SK-N-SH treated with all-trans-retinoic acid at 6 μM for 48 hours (cell line): ENCODE results near the gene SLC28A1.

ENCODE experiments used
- ATAC-seq: fragments of 200-7000 bp; cut with Tn5 transposase; 3 replicates; pipeline ENCODE4 v1.9.1; 2020; ENCODE audit warnings: mild to moderate bottlenecking, moderate library complexity
- ARNTL ChIP-seq: fragments of 450-650 bp; formaldehyde crosslinking; IDR thresholded peaks from 2 replicates; pipeline ENCODE4 v1.5.0; 2020; ENCODE audit warnings: low read depth, mild to moderate bottlenecking, moderate library complexity, borderline replicate concordance
- BACH2 ChIP-seq: fragments of 250-450 bp; sonication (Bioruptor Pico); IDR thresholded peaks from 2 replicates; pipeline ENCODE4 v1.9.0; 2021; ENCODE audit warnings: mild to moderate bottlenecking, borderline replicate concordance
- CSDC2 ChIP-seq: fragments of 250-450 bp; sonication (Bioruptor Pico); IDR thresholded peaks from 2 replicates; pipeline ENCODE4 v1.5.0; 2020; ENCODE audit warnings: mild to moderate bottlenecking, moderate library complexity
- ESRRG ChIP-seq: fragments of 250-450 bp; sonication (Bioruptor Pico); IDR thresholded peaks from 2 replicates; pipeline ENCODE4 v1.6.1; 2021; ENCODE audit warnings: mild to moderate bottlenecking
- GLIS3 ChIP-seq: fragments of 250-450 bp; sonication (Bioruptor Pico); IDR thresholded peaks from 2 replicates; pipeline ENCODE4 v1.5.0; 2020; ENCODE audit warnings: mild to moderate bottlenecking, moderate library complexity
- ISL1 ChIP-seq: fragments of 250-450 bp; sonication (Bioruptor Pico); IDR thresholded peaks from 2 replicates; pipeline ENCODE4 v2.1.2; 2022; ENCODE audit warnings: mild to moderate bottlenecking, moderate library complexity
- OSR1 ChIP-seq: fragments of 250-450 bp; sonication (Bioruptor Pico); IDR thresholded peaks from 2 replicates; pipeline ENCODE4 v1.8.0; 2022; ENCODE audit warnings: moderate library complexity, mild to moderate bottlenecking, inconsistent platforms
- PPARA ChIP-seq: fragments of 250-450 bp; sonication (Bioruptor Pico); IDR thresholded peaks from 2 replicates; pipeline ENCODE4 v1.5.0; 2020; ENCODE audit warnings: mild to moderate bottlenecking, borderline replicate concordance
- SNAI2 ChIP-seq: fragments of 250-450 bp; sonication (Bioruptor Pico); IDR thresholded peaks from 2 replicates; pipeline ENCODE4 v1.5.0; 2020; ENCODE audit warnings: mild to moderate bottlenecking, moderate library complexity
- TCF4 ChIP-seq: fragments of 250-450 bp; sonication (Bioruptor Pico); IDR thresholded peaks from 2 replicates; pipeline ENCODE4 v1.8.0; 2021; ENCODE audit warnings: mild to moderate bottlenecking, moderate library complexity, borderline replicate concordance
- TOX ChIP-seq: fragments of 250-450 bp; sonication (Bioruptor Pico); IDR thresholded peaks from 2 replicates; pipeline ENCODE4 v1.8.0; 2021; ENCODE audit warnings: mild to moderate bottlenecking, moderate library complexity, borderline replicate concordance
- ZC3H10 ChIP-seq: fragments of 250-450 bp; sonication (Bioruptor Pico); IDR thresholded peaks from 2 replicates; pipeline ENCODE4 v1.5.1; 2021; ENCODE audit warnings: mild to moderate bottlenecking, moderate library complexity
- ZFP3 ChIP-seq: fragments of 250-450 bp; sonication (Bioruptor Pico); IDR thresholded peaks from 2 replicates; pipeline ENCODE4 v1.5.0; 2020; ENCODE audit warnings: mild to moderate bottlenecking, moderate library complexity
- ZFP30 ChIP-seq: fragments of 450-650 bp; formaldehyde crosslinking; IDR thresholded peaks from 2 replicates; pipeline ENCODE4 v1.5.0; 2022; ENCODE audit warnings: mild to moderate bottlenecking, moderate library complexity
- ZNF565 ChIP-seq: fragments of 450-650 bp; formaldehyde crosslinking; conservative IDR thresholded peaks from 2 replicates; pipeline ENCODE4 v1.5.0; 2020; ENCODE audit warnings: low read depth, mild to moderate bottlenecking, moderate library complexity
- ZNF70 ChIP-seq: fragments of 450-650 bp; formaldehyde crosslinking; IDR thresholded peaks from 2 replicates; pipeline ENCODE4 v1.5.0; 2020; ENCODE audit warnings: mild to moderate bottlenecking, moderate library complexity
- ZNF8 ChIP-seq: fragments of 450-650 bp; formaldehyde crosslinking; IDR thresholded peaks from 2 replicates; pipeline ENCODE4 v1.5.0; 2020; ENCODE audit warnings: mild to moderate bottlenecking, moderate library complexity
- TF ChIP-seq, protein P1 (sequence below): fragments of 250-450 bp; sonication (Bioruptor Pico); IDR thresholded peaks from 2 replicates; pipeline ENCODE4 v1.5.1; 2021; ENCODE audit warnings: mild to moderate bottlenecking, moderate library complexity
- TF ChIP-seq, protein P2 (sequence below): fragments of 250-450 bp; sonication (Bioruptor Pico); IDR thresholded peaks from 2 replicates; pipeline ENCODE4 v1.5.1; 2020; ENCODE audit warnings: low read depth, mild to moderate bottlenecking, moderate library complexity
- TF ChIP-seq, protein P3 (sequence below): fragments of 250-450 bp; sonication (Bioruptor Pico); IDR thresholded peaks from 2 replicates; pipeline ENCODE4 v1.8.0; 2020; ENCODE audit warnings: mild to moderate bottlenecking, moderate library complexity, borderline replicate concordance
- TF ChIP-seq, protein P4 (sequence below): fragments of 250-450 bp; sonication (Bioruptor Pico); IDR thresholded peaks from 2 replicates; pipeline ENCODE4 v1.5.0; 2020; ENCODE audit warnings: mild to moderate bottlenecking, moderate library complexity

SLC28A1 gene

DNA sequence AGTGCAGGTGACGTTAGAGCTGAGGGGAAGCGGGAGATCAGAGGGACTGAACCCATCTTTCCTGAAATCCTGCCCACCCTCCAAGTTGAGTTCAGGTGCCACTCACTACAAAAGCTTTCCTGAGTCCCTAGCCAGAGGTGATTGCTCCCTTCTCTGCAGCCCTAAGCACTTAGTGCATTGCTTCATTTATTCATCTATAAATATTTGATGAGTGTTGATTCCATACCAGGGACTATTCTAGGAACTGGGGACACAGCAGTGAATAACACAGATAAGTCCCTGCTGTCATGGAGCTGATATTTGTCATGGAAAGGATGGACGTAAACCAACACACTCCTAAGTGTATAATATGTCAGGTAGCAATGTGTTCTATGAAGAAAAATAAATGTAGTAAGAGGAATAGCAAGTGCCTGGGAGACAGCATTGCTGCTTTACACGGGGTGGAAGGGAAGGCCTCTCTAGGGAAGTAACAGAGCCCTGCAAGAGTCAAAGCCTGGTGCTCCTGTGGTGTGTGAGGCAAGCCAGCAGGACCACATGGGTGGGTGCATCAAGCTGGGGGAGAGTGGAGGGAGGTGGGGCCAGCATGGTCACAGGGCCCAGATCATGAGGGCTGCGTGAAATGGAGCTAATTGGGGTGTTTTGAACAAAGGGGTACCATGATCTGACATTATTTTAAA is 48.7 kb upstream of the SLC28A1 start:
- ATAC-seq: no peak
- TF ChIP-seq, protein P1, sequence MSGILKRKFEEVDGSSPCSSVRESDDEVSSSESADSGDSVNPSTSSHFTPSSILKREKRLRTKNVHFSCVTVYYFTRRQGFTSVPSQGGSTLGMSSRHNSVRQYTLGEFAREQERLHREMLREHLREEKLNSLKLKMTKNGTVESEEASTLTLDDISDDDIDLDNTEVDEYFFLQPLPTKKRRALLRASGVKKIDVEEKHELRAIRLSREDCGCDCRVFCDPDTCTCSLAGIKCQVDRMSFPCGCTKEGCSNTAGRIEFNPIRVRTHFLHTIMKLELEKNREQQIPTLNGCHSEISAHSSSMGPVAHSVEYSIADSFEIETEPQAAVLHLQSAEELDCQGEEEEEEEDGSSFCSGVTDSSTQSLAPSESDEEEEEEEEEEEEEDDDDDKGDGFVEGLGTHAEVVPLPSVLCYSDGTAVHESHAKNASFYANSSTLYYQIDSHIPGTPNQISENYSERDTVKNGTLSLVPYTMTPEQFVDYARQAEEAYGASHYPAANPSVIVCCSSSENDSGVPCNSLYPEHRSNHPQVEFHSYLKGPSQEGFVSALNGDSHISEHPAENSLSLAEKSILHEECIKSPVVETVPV (CRISPR knock-in tag): no peak
- TF ChIP-seq ESRRG (CRISPR knock-in tag): no peak
- TF ChIP-seq, protein P2, sequence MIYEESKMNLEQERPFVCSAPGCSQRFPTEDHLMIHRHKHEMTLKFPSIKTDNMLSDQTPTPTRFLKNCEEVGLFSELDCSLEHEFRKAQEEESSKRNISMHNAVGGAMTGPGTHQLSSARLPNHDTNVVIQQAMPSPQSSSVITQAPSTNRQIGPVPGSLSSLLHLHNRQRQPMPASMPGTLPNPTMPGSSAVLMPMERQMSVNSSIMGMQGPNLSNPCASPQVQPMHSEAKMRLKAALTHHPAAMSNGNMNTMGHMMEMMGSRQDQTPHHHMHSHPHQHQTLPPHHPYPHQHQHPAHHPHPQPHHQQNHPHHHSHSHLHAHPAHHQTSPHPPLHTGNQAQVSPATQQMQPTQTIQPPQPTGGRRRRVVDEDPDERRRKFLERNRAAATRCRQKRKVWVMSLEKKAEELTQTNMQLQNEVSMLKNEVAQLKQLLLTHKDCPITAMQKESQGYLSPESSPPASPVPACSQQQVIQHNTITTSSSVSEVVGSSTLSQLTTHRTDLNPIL (CRISPR knock-in tag): no peak
- TF ChIP-seq CSDC2 (CRISPR knock-in tag): no peak
- TF ChIP-seq, protein P3, sequence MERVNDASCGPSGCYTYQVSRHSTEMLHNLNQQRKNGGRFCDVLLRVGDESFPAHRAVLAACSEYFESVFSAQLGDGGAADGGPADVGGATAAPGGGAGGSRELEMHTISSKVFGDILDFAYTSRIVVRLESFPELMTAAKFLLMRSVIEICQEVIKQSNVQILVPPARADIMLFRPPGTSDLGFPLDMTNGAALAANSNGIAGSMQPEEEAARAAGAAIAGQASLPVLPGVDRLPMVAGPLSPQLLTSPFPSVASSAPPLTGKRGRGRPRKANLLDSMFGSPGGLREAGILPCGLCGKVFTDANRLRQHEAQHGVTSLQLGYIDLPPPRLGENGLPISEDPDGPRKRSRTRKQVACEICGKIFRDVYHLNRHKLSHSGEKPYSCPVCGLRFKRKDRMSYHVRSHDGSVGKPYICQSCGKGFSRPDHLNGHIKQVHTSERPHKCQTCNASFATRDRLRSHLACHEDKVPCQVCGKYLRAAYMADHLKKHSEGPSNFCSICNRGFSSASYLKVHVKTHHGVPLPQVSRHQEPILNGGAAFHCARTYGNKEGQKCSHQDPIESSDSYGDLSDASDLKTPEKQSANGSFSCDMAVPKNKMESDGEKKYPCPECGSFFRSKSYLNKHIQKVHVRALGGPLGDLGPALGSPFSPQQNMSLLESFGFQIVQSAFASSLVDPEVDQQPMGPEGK: no peak
- TF ChIP-seq SNAI2 (CRISPR knock-in tag): no peak
- no peak for TF ChIP-seq BACH2
- TF ChIP-seq ZNF70 (CRISPR knock-in tag): no peak
- TF ChIP-seq ISL1 (CRISPR knock-in tag): no peak
- no peak for TF ChIP-seq ZFP3 (CRISPR knock-in tag)
- no peak for TF ChIP-seq ZFP30 (CRISPR knock-in tag)
- no peak for TF ChIP-seq PPARA (CRISPR knock-in tag)
- TF ChIP-seq, protein P4, sequence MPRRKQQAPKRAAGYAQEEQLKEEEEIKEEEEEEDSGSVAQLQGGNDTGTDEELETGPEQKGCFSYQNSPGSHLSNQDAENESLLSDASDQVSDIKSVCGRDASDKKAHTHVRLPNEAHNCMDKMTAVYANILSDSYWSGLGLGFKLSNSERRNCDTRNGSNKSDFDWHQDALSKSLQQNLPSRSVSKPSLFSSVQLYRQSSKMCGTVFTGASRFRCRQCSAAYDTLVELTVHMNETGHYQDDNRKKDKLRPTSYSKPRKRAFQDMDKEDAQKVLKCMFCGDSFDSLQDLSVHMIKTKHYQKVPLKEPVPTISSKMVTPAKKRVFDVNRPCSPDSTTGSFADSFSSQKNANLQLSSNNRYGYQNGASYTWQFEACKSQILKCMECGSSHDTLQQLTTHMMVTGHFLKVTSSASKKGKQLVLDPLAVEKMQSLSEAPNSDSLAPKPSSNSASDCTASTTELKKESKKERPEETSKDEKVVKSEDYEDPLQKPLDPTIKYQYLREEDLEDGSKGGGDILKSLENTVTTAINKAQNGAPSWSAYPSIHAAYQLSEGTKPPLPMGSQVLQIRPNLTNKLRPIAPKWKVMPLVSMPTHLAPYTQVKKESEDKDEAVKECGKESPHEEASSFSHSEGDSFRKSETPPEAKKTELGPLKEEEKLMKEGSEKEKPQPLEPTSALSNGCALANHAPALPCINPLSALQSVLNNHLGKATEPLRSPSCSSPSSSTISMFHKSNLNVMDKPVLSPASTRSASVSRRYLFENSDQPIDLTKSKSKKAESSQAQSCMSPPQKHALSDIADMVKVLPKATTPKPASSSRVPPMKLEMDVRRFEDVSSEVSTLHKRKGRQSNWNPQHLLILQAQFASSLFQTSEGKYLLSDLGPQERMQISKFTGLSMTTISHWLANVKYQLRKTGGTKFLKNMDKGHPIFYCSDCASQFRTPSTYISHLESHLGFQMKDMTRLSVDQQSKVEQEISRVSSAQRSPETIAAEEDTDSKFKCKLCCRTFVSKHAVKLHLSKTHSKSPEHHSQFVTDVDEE (CRISPR knock-in tag): no peak
- no peak for TF ChIP-seq OSR1 (CRISPR knock-in tag)
- no peak for TF ChIP-seq ZNF8
- TF ChIP-seq ZNF565 (CRISPR knock-in tag): no peak
- no peak for TF ChIP-seq ARNTL
- TF ChIP-seq ZC3H10 (CRISPR knock-in tag): no peak
- no peak for TF ChIP-seq TOX

DNA sequence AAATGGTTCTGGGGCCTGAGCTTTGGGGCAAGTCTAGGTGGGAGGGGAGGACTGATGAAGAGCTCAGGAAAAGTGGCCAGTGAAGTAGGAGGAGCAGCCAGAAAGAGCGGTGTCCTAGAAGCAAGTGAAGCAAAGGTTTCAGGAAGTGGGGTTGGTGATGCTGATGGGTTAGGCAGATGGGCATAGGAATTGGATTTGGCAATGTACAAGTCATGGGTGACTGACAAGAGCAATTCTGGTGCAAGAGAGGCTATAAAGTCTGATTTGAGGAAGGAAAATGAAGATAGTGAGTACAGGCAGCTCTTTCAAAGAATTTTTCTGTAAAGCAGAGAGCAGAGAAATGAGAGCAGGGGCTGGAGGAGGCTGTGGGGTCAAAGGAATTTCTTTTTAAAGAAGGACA is 47.6 kb upstream of the SLC28A1 start:
- no peak for TF ChIP-seq GLIS3 (CRISPR knock-in tag)
- no peak for TF ChIP-seq ZC3H10 (CRISPR knock-in tag)
- TF ChIP-seq BACH2: no peak
- TF ChIP-seq, protein P3: no peak
- TF ChIP-seq, protein P2 (CRISPR knock-in tag): no peak
- TF ChIP-seq TCF4 (CRISPR knock-in tag): no peak
- TF ChIP-seq, protein P4 (CRISPR knock-in tag): no peak
- ATAC-seq: no peak
